Kidney (tissue), 14 donors: ENCODE data around the gene FXYD4. TPM values are rescaled to one million over a fixed set of nuclear protein-coding genes. Genes with fewer than 3 reads are reported as not detected.
A peak's percentile ranks its signal among the peaks of the same experiment; 100 is the strongest.

Experiments
- DNase-seq, 5 donors: peaks; one replicate each; pipeline ENCODE4 v3.0.0-alpha.2; 2013 to 2020
- FAIRE-seq: peaks from 2 replicates; lab custom pipeline; 2012; peaks lifted over from hg19 to GRCh38; lab: Jason Lieb, UNC
- H3K27ac ChIP-seq, 2 donors: one replicate each; pipeline ENCODE4 v1.7.0; 2013; ENCODE audit warnings: low read depth in 2 of 2, low read length in 2 of 2, inconsistent platforms in 1 of 2
- H3K27me3 ChIP-seq: one replicate; pipeline ENCODE4 v1.7.1; 2013; ENCODE audit warnings: low read length, inconsistent platforms; ENCODE audit not compliant: control insufficient read depth, insufficient read depth
- H3K36me3 ChIP-seq, 3 donors: one replicate each; pipeline versions ENCODE4 v1.7.0 to v1.7.1; 2013; ENCODE audit warnings: low read length in 3 of 3, control low read depth in 1 of 3, inconsistent platforms in 1 of 3; ENCODE audit not compliant: insufficient read depth in 3 of 3, control insufficient read depth in 2 of 3
- H3K4me1 ChIP-seq, 3 donors: one replicate each; pipeline versions ENCODE4 v1.7.0 to v1.7.1; 2013; ENCODE audit warnings: low read length in 3 of 3, inconsistent platforms in 1 of 3, low read depth in 1 of 3; ENCODE audit not compliant: control insufficient read depth in 2 of 3, insufficient read depth in 2 of 3
- H3K4me3 ChIP-seq, 3 donors: one replicate each; pipeline versions ENCODE4 v1.7.0 to v1.8.1; 2013; ENCODE audit warnings: low read length in 3 of 3, control low read depth in 1 of 3, inconsistent platforms in 1 of 3
- H3K9ac ChIP-seq, 3 donors: one replicate each; pipeline versions ENCODE4 v1.7.0 to v1.7.1; 2013; ENCODE audit warnings: low read length in 3 of 3, control low read depth in 1 of 3, inconsistent platforms in 1 of 3
- H3K9me3 ChIP-seq, 3 donors: one replicate each; pipeline versions ENCODE4 v1.7.0 to v1.7.1; 2013; ENCODE audit warnings: low read length in 3 of 3, control low read depth in 1 of 3, inconsistent platforms in 1 of 3; ENCODE audit not compliant: control insufficient read depth in 2 of 3, insufficient read depth in 1 of 3
- CTCF ChIP-seq: IDR thresholded peaks from 3 replicates; pipeline ENCODE4 v1.5.1; 2012; ENCODE audit warnings: mild to moderate bottlenecking, moderate library complexity, borderline replicate concordance; ENCODE audit not compliant: insufficient read depth; ENCODE audit errors: extremely low read depth
- intact Hi-C: fragments of 100-400 bp; cut with DNase I; formaldehyde crosslinking; loops from one replicate; pipeline ENCODE4 v1.11.1; 2022
- polyA plus RNA-seq: library from polyadenylated mRNA; stranded (reverse); fragments of 350-450 nt; fragmentation: Illumina TruSeq; extraction: RNeasy Lipid Tissue Mini Kit (QIAGEN cat#74804); gene quantifications from one replicate; pipeline ENCODE4 v1.2.3, GENCODE V29; 2014; ENCODE audit warnings: low read depth, low replicate concordance; ENCODE audit not compliant: insufficient read depth
- total RNA-seq: library from RNA; stranded (reverse); fragmentation: NEBNext Ultra II Directional; extraction: Animal tissue kit (Norgen Biotek cat#: 25700); gene quantifications from one replicate; pipeline ENCODE4 v1.2.1, GENCODE V29; 2021
- donor health status: control.
- donor health status: control.
- donor health status: control.
- donor health status: control.
- donor health status: control.
- donor health status: DM: yes; HTN: yes; CAD: no.
- donor health status: Normal renal cell carcinoma (clear cell type).

Gene FXYD4
- total and polyA plus RNA-seq, 2 donors from 2014 or later = 109 to 392 TPM

- no peak overlapping the region for H3K27ac ChIP-seq
- H3K9me3 ChIP-seq = no peaks in the 10 kb centered on the region
- intact Hi-C loops = loop anchor here (10.0 kb wide), 1 partner anchor 49 kb away; no protein-coding TSS in a partner anchor
- H3K9ac ChIP-seq = no peak overlapping the region
- H3K4me3 ChIP-seq = no peak overlapping the region
- FAIRE-seq = no peak
- no peak for DNase-seq
- H3K4me1 ChIP-seq = no peaks in the 10 kb centered on the region
- no peaks in the 10 kb centered on the region for H3K36me3 ChIP-seq
- no peak for TF ChIP-seq CTCF
- H3K27me3 ChIP-seq = no peaks in the 10 kb centered on the region
These were observed 27.4 kb upstream of the FXYD4 start for GRCh38 chr10:43344051-43344450.

GRCh38 chr10:43347997-43348396 is 23.4 kb upstream of the FXYD4 start:
- FAIRE-seq (no peak), DNase-seq (no peak)
- TF ChIP-seq CTCF = no peak
- Histone ChIP-seq H3K4me3 (no peak overlapping the region), H3K27ac (no peak overlapping the region), H3K9me3 (no peaks in the 10 kb centered on the region), H3K9ac (no peak overlapping the region), H3K4me1 (no peaks in the 10 kb centered on the region), H3K36me3 (no peaks in the 10 kb centered on the region), H3K27me3 (no peaks in the 10 kb centered on the region)
- intact Hi-C loops = loop anchor here (10.0 kb wide), 1 partner anchor 53 kb away; no protein-coding TSS in a partner anchor

DNA sequence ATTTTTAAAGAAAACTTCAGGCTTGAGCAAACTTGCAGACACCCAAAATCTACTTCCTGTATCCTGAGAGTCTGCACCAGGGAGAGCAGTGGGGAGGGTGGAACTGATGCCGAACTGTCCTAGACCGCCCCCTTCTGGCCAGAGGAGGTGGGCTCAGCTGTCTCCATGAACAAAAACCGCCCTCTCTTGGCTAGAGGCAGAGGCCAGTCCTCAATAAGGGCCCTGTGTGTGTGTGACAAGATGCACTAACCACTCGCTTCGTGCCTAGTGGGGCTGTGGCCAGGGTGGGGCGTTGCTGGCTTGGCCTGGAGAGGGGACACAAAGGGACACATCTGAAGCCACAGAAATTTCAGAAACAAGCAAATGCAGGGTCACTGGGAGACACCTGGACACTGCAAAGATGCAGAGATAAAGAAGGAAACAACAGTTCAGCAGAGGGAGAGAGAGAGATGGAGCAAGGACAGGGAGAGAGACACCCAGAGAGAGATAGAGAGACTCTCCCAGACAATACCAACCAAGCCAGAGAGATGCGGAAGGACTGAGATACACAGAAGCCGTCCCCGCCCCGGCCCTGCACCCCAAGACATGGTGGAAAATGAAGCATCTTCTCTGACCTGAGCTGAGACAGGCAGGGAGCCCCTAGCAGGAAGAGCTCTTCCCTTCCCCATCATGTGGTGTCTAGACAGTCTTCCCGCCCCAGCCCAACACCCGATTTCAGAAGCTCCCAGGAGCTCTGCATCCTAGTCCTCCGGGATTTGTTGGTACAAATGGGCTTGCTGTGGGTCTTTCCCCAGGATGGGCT is 22.7 kb upstream of the FXYD4 start:
- H3K36me3 ChIP-seq = no peaks in the 10 kb centered on the region
- H3K4me1 ChIP-seq = no peaks in the 10 kb centered on the region
- no peak overlapping the region for H3K4me3 ChIP-seq
- peak; percentile 95 for TF ChIP-seq CTCF
- intact Hi-C loops = loop anchor here (10.0 kb wide), 1 partner anchor 54 kb away; no protein-coding TSS in a partner anchor
- no peaks in the 10 kb centered on the region for H3K9me3 ChIP-seq
- no peaks in the 10 kb centered on the region for H3K27me3 ChIP-seq
- DNase-seq = peak; percentile 88 to 93 (median 89)
- FAIRE-seq = peak; percentile 57
- no peak overlapping the region for H3K27ac ChIP-seq
- no peak overlapping the region for H3K9ac ChIP-seq
